ENCODE measurements around the gene PARD6B. TPM values are rescaled to one million over a fixed set of nuclear protein-coding genes. Genes with fewer than 3 reads are reported as not detected.
A peak's percentile ranks its signal among the peaks of the same experiment; 100 is the strongest.

The PARD6B gene
- total RNA-seq, 1 donor from 2014 or later = 13.1 TPM

DNA sequence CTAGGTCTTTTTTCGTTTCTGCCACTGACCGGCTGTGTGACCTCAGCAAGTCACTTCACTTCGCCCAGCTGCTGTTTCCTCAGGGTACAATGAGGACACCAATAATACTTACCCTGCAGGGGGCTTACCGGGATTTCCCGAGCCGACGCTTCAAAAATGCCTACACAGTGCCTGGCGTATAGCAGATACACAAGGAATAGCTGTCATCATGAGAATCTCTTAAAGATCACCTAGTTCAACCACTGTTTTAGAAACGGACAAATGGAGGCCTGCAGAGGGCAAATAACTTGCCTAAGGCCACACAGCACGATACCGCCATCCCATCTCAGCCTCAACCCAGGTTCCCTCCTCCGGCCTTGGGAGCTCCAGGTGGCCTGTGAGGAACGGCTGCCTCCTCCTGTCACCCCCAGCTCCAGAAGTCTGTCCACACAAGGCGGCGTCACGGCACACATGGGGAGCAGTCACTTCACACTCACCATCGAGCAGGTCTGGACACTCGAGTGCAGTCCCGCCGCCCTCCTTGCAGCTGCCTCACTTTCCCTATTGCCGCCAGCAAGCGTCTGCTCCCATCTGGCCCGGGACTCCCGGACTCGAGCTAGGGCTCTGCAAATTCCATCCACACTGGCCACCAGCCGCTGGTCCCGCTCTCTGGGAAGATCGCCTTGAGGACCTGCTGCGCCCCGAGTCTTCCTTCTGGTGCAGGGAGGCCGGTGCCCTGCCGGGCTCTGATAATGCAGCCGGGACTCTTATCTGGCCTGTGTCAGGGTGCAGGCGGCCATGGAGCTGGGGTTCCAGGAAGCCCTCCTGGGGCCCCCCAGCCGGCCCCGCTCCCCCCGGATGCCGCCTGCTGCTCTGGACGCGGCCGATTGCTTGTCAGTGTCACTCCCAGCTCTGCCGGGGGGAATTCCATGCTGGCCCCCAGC is 40.5 kb upstream of the PARD6B start, which contains the start of gene RIPOR3:
RIPOR3 (minus strand) TSS at position 893 of the 923 bp plus-strand sequence; CDS start at position 479, 414 bp downstream.
- Histone ChIP-seq H3K4me2 (ENCODE audit: low read length) (peak within 1 kb of the TSS; percentile 84), H2AFZ (ENCODE audit: low read depth, low read length) (peak within 1 kb of the TSS; percentile 80), H3K27me3 (ENCODE audit: insufficient read depth, low read length) (peaks cover 2% of the 10 kb centered on the region), H3K79me2 (ENCODE audit: insufficient read depth, low read length) (no peaks in the 10 kb centered on the region), H3K9ac (ENCODE audit: low read length) (peak within 1 kb of the TSS; percentile 67), H3K27ac (ENCODE audit: low read depth, low read length) (no peak within 1 kb of the TSS), H3K36me3 (ENCODE audit: insufficient read depth, low read length) (no peaks in the 10 kb centered on the region), H3K4me1 (ENCODE audit: insufficient read depth, low read length) (peaks cover 31% of the 10 kb centered on the region), H3K9me3 (ENCODE audit: insufficient read depth, low read depth, low read length) (no peaks in the 10 kb centered on the region), H4K20me1 (ENCODE audit: insufficient read depth, low read length) (no peaks in the 10 kb centered on the region), H3K4me3 (ENCODE audit: insufficient read depth, low read depth, low read length) (peak within 1 kb of the TSS; percentile 52)
- TF ChIP-seq, protein P1, sequence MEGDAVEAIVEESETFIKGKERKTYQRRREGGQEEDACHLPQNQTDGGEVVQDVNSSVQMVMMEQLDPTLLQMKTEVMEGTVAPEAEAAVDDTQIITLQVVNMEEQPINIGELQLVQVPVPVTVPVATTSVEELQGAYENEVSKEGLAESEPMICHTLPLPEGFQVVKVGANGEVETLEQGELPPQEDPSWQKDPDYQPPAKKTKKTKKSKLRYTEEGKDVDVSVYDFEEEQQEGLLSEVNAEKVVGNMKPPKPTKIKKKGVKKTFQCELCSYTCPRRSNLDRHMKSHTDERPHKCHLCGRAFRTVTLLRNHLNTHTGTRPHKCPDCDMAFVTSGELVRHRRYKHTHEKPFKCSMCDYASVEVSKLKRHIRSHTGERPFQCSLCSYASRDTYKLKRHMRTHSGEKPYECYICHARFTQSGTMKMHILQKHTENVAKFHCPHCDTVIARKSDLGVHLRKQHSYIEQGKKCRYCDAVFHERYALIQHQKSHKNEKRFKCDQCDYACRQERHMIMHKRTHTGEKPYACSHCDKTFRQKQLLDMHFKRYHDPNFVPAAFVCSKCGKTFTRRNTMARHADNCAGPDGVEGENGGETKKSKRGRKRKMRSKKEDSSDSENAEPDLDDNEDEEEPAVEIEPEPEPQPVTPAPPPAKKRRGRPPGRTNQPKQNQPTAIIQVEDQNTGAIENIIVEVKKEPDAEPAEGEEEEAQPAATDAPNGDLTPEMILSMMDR (IDR thresholded peaks at IDR 0.05; ENCODE audit: insufficient read depth, low read depth, low read length) = no peak
- no peak for TF ChIP-seq EZH2 (IDR thresholded peaks at IDR 0.05; ENCODE audit: insufficient read depth, low read length)
- Mint-ChIP-seq H3K4me3 (ENCODE audit: unreplicated experiment) (peak within 1 kb of the TSS; percentile 50), H3K27me3 (ENCODE audit: low read depth, unreplicated experiment) (peaks cover 26% of the 10 kb centered on the region), H3K36me3 (ENCODE audit: low read depth, unreplicated experiment) (no peaks in the 10 kb centered on the region), H3K27ac (ENCODE audit: unreplicated experiment) (no peak within 1 kb of the TSS), H3K4me1 (ENCODE audit: low read depth, unreplicated experiment) (peaks cover 22% of the 10 kb centered on the region), H3K9me3 (ENCODE audit: unreplicated experiment) (no peaks in the 10 kb centered on the region)
- FAIRE-seq (no peak), DNase-seq (ENCODE audit: low read depth) (peak; percentile 12)

DNA sequence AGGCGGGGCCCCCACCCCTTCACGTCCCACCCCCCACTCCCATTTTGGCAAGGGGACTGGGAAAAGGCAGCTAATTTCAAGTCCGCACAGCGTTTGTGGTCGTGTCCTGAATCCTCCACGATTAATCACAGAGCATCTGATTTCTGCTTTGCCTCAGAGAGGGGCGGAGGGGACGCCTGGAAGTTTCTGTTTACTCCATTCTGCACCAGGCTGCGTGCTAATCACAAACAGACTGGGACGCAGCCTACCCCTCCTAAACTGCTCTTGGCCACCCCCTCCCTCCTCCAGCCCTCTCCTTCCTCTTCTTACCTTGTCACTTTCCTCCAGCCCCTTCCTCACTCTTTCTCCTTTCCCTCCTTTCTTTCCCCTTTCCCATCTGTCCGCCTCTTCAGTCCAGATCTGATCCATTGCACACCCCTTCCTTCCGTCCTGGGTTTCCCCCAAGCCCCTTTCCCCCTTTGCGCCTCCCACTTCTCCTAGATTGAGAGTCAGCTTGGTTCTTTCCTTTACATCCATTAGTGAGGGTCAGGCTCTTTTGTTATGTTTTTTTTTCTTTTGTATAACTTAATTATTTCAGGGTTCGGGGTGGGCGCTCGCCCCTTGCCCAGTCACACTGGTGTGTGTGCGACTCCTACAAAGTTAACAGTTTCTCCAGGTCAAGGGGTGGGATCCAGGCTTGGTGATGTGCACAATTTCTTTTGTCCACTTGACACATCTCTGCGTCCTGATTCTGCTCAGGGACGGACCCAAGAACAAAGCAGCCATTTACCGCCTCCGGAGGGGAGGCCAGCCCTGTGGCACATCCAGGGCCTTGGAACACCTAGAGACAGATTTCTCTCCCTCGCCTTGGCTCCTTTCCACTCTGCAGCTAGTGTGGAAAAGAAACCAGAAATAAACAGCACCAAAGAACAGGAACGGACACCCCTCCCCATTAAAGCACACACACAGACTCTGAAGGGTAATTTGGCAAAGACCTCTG is 39.5 kb upstream of the PARD6B start:
- Histone ChIP-seq H3K4me2 (ENCODE audit: low read length) (peak overlapping the region; percentile 84), H3K4me3 (ENCODE audit: insufficient read depth, low read depth, low read length) (peak overlapping the region; percentile 52), H3K79me2 (ENCODE audit: insufficient read depth, low read length) (no peaks in the 10 kb centered on the region), H3K27me3 (ENCODE audit: insufficient read depth, low read length) (peaks cover 2% of the 10 kb centered on the region), H3K9ac (ENCODE audit: low read length) (peak overlapping the region; percentile 67), H3K36me3 (ENCODE audit: insufficient read depth, low read length) (no peaks in the 10 kb centered on the region), H3K9me3 (ENCODE audit: insufficient read depth, low read depth, low read length) (no peaks in the 10 kb centered on the region), H2AFZ (ENCODE audit: low read depth, low read length) (peak overlapping the region; percentile 80), H3K4me1 (ENCODE audit: insufficient read depth, low read length) (peaks cover 31% of the 10 kb centered on the region), H4K20me1 (ENCODE audit: insufficient read depth, low read length) (no peaks in the 10 kb centered on the region), H3K27ac (ENCODE audit: low read depth, low read length) (no peak overlapping the region)
- no peaks in the 10 kb centered on the region for H3K9me3 Mint-ChIP-seq (ENCODE audit: unreplicated experiment)
- FAIRE-seq (no peak), DNase-seq (ENCODE audit: low read depth) (peak; percentile 45)
- H3K4me1 Mint-ChIP-seq (ENCODE audit: low read depth, unreplicated experiment) = peaks cover 22% of the 10 kb centered on the region
- no peak overlapping the region for H3K27ac Mint-ChIP-seq (ENCODE audit: unreplicated experiment)
- peak overlapping the region; percentile 34 for H3K4me3 Mint-ChIP-seq (ENCODE audit: unreplicated experiment)
- H3K27me3 Mint-ChIP-seq (ENCODE audit: low read depth, unreplicated experiment) = peaks cover 23% of the 10 kb centered on the region
- H3K36me3 Mint-ChIP-seq (ENCODE audit: low read depth, unreplicated experiment) = no peaks in the 10 kb centered on the region
- no peak for TF ChIP-seq EZH2 (IDR thresholded peaks at IDR 0.05; ENCODE audit: insufficient read depth, low read length)
- TF ChIP-seq, protein P1 (IDR thresholded peaks at IDR 0.05; ENCODE audit: insufficient read depth, low read depth, low read length) = no peak

Measured in astrocyte (in vitro differentiated cells and primary cell).